ENCODE measurements around the gene MAST3. TPM values are rescaled to one million over a fixed set of nuclear protein-coding genes. Genes with fewer than 3 reads are reported as not detected.

Gene MAST3
- total RNA-seq, 1 donor from 2014 or later: 4.5 TPM

DNA sequence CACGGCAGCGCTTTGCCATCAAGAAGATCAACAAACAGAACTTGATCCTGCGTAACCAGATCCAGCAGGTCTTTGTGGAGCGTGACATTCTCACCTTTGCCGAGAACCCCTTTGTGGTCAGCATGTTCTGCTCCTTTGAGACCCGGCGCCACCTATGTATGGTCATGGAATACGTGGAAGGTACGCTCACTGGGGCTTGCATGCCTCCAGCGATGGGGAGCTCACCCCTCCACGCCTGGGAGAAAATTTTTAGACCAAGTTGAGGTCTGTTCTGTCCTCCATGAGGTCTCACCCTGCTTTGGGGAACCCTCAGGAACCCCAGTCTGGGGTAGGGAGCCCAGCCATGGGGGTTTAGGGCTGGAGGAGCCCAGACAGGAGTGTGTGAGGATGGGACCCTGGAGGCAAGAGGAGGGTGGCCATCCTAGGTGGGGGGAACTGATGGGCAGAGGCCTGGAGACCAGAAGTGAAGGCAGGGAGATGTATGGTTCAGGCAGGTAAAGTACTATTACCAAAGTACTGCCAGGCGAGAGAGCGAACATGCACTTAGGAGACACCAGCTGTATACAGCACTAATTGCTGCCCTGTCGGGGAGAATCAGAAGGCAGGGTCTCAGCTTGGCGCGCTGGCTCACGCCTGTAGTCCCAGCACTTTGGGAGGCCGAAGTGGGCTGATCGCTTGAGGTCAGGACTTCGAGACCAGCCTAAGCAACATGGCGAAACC is 33.1 kb downstream of the MAST3 start:
- FAIRE-seq (no peak), DNase-seq (ENCODE audit: low spot score in 2 of 2) (no peak)

DNA sequence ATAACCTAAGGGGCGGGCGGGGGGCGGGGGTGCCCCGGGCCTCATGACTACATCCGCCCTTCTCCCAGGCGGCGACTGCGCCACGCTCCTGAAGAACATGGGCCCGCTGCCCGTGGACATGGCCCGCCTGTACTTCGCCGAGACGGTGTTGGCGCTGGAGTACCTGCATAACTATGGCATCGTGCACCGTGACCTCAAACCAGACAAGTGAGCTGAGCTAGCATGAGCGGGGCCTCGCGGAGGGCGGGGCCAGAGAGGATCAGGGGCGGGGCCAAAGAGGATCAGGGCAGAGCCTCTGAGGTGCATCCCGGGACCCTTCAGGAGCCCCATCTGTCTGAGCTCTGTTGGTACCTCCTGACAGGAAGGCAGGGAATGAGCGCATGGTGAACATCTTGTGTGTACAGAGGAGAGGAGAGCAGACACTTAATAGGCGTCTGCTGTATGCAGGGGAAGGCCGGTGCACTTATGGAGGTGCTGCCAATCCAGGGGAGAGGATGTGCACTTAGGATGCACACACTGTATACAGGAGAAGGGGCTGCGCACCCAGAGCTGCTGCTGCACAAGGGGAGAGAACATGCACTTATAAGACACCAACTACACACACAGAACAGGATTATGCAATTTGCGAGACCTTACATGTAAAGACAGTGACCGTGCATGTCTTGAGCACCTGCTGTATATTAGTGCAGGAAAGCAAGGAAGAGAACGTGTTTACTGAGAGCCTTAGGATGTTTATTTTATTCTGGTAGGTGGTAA is 34.4 kb downstream of the MAST3 start:
- FAIRE-seq: no peak

GRCh38 chr19:18135712-18136584 is 38.4 kb downstream of the MAST3 start:
- FAIRE-seq (no peak), DNase-seq (ENCODE audit: low spot score in 2 of 2) (no peak)

More for the DNA sequence above, 34.4 kb downstream of the MAST3 start:
- DNase-seq (ENCODE audit: low spot score in 2 of 2): no peak

DNA sequence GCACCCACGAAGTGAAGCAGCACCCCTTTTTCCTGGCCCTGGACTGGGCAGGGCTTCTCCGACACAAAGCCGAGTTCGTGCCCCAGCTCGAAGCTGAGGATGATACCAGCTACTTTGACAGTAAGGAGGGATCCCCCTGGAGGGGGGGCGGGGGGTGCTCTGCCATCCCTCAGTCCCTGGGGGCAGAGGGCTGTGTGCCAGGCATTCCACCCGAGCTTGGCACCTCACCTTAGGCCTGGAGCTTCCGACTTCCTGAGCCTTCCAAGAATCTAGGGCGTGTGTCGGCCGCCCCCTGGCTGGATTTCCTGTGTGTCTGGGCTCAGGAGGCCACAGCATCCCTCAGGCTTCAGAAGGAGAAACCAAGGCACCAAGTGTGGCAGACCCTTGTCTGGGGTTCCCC is 39.7 kb downstream of the MAST3 start:
- FAIRE-seq (no peak), DNase-seq (ENCODE audit: low spot score in 2 of 2) (no peak)

DNA sequence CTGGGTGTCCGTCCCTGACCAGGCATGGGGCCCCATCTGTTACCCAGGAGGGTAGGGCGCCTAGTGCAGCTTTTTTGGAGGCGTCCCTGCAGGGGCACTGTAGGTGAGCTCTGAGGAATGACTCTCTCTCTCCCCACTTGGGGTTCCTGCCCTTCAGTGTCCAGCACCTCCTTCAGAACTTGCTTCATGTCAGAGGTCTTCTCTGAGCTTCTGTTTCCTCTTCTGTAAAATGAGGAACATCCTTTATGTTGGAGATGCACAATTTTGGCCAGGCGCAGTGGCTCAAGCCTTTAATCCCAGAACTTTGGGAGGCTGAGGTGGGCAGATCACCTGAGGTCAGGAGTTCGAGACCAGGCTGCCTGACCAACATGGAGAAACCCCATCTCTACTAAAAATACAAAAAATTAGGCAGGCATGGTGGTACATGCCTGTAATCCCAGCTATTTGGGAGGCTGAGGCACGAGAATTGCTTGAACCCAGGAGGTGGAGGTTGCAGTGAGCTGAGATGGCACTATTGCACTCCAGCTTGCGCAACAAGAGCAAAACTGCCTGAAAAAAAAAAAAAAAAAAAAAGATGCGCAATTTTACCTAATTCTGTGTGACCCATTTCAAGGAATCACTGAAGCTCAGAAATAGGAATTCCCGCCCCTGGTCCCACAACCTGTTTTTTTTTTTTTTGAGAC is 40.2 kb downstream of the MAST3 start:
- FAIRE-seq: no peak
- DNase-seq (ENCODE audit: low spot score in 2 of 2): no peak

- DNase-seq (ENCODE audit: low spot score in 2 of 2): no peak
- FAIRE-seq: no peak
These were observed 42.9 kb downstream of the MAST3 start for GRCh38 chr19:18140473-18140872.

- DNase-seq (ENCODE audit: low spot score in 2 of 2) (no peak), FAIRE-seq (no peak)
These were observed 43.5 kb downstream of the MAST3 start for GRCh38 chr19:18141031-18141430.

DNA sequence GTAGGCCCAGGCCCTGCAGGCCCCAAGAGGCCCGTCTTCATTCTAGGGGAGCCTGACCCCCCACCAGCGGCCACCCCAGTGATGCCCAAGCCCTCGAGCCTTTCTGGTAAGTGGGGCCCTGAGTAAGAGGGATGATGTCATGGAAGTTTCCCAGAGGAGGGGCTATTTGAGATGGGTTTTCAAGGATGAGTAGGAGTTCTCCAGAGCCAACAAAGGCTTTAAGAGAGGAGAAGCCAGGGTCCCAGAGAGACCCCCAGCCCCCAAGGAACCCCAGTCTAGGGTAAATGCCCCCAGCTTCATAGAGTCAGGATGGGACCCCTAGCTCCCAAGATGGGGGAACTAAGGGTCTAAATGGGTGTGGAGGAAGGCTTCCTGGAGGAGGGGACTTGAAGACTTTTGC is 46.3 kb downstream of the MAST3 start:
- DNase-seq (ENCODE audit: low spot score in 2 of 2): no peak
- FAIRE-seq: no peak

GRCh38 chr19:18144361-18144760 is 46.8 kb downstream of the MAST3 start:
- DNase-seq (ENCODE audit: low spot score in 2 of 2) (no peak), FAIRE-seq (no peak)

GRCh38 chr19:18144906-18145305 is 47.3 kb downstream of the MAST3 start:
- DNase-seq (ENCODE audit: low spot score in 2 of 2): no peak
- no peak for FAIRE-seq

DNA sequence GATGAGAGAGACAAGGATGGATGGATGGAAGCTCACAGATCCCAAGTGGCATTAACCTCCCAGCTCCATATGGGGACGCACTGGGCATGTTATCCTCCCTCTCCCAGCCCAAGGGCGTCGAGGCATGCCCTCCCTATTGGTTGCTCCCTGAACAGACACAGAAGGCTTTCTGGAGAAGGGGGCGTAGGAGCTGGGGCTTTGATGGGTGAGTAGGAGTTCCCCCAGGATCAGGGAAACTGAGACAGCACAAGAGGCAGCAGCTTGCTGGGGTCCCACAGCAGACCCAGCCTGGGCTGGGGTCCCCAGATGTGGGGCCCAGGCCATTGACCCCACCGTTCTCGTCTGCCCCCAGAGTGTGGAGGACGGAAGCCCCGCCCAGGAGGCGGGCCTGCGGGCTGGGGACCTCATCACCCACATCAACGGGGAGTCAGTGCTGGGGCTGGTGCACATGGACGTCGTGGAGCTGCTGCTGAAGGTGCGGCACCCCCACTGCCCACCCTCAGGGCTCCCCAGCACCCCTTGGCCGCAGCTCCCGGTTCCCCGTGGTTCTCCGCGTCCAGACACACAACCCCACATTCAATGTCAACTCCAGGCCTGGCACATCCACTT is 47.9 kb downstream of the MAST3 start:
- DNase-seq (ENCODE audit: low spot score in 2 of 2): no peak
- no peak for FAIRE-seq

GRCh38 chr19:18147396-18147795 is 49.8 kb downstream of the MAST3 start:
- no peak for DNase-seq (ENCODE audit: low spot score in 2 of 2)
- FAIRE-seq: no peak

GRCh38 chr19:18149596-18149975 is 52.0 kb downstream of the MAST3 start:
- FAIRE-seq (no peak), DNase-seq (ENCODE audit: low spot score in 2 of 2) (no peak)

DNA sequence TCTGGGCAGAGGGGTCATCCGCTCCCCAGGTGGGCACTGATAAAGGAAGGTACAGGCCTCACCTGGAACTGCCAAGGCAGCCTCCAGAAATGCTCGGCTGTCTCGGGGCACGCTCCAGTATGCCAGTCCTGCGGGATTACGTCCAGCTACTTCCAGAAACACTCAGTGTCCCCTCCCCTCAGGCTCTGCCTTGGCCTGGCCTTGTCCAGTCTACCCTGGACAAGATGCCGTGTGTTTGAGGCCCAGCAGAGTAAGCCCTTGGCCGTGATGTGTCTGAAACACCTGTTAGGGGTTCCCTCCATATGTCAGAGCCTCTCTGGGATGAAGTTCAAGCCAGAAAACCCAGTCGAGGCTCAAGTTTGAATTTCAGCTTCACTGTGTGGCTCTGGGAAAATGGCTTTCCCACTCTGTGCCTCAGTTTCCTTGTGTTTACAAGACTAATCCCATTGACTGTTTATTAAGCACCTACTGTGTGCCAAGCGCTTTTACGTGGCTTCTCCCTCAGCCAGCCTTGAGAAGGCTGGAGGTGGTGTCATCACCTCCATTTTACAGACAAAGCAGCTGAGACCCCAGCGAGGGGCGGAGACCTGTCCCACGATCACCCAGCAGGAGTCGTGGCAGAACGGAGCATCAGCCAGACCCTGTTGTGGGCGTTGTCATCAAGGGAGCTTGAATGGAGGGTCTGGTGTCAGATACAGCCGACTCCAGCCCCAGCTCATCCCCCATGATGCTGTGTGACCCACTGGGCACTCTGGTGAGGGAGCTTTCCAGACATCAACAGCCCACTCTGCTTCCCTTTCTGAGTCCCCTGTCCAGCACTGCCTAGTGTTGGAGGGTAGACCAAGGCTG is 53.4 kb downstream of the MAST3 start:
- FAIRE-seq: no peak
- DNase-seq (ENCODE audit: low spot score in 2 of 2): no peak

DNA sequence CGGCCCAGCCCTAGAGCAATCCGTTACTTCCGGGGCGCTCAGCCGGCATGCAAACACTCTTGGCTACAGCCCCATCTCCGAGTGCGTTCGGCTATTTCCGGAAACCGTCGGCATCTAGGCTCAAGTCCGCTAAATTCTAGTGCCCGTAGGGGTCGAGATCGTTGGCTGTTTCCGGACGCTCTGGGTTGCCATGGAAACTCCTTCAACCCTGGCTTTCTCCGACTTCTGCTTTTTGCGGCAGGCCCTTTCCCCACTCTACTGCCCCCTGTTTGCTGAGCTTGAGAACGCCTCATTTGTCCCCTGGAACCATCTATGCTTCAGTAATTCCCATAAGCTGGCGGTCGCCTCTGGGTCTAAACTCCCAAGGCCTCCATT is 54.9 kb downstream of the MAST3 start:
- FAIRE-seq (no peak), DNase-seq (ENCODE audit: low spot score in 2 of 2) (peak; percentile 94 to 97)

GRCh38 chr19:18152817-18153555 is 55.4 kb downstream of the MAST3 start, which contains the start of gene PIK3R2:
PIK3R2 (plus strand) TSS chr19:18153163; CDS start chr19:18155880, 2,717 bp downstream.
- FAIRE-seq: no peak
- DNase-seq (ENCODE audit: low spot score in 2 of 2): peak; percentile 98 to 100

GRCh38 chr19:18153556-18154134 is 56.1 kb downstream of the MAST3 start:
- DNase-seq (ENCODE audit: low spot score in 2 of 2): no peak
- no peak for FAIRE-seq
